COR-L47 (cell line): ENCODE measurements around the gene PAGR1.

Experiments
- DNase-seq: peaks from one replicate; lab custom pipeline; 2025; lab: John Stamatoyannopoulos, UW

The PAGR1 gene

GRCh38 chr16:29837841-29838240, 21.9 kb downstream of the PAGR1 start:
- DNase-seq, result no peak

DNA sequence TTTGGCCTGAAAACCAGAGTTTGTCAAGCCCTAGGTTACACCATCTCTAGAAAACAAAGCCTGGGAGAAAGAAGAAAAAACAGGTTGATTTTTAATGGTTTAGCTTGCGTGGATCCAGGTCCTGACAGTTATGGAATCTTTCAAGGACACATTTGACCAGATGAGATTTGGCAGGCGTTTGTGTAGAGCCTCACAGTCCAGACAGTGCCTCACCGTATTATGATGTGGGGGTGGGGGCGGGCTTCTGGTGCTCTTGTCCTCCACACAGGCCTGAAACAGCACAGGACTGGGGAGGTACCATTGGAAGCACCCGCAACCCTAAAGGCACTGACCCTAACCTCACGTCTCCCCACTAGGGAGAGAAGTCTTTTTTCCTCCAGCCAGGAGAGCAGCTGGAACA, 23.9 kb downstream of the PAGR1 start:
- no peak for DNase-seq

DNA sequence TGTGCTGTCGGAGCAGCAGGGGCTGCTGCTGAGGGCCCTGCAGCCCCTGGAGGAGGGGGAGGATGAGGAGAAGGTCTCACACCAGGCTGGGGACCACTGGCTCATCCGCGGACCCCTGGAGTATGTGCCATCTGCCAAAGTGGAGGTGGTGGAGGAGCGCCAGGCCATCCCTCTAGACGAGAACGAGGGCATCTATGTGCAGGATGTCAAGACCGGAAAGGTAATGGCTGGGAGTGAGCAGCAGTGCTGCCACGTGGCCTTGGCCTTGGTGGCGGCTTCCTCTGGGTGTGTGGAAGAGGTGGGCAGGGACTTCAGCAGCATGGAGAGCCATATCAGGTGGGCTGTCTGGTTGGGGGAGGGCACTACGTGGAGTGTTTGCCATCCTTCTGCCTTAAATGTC, 24.3 kb downstream of the PAGR1 start:
- no peak for DNase-seq

- DNase-seq, result no peak
Observed at GRCh38 chr16:29841631-29842030, 25.7 kb downstream of the PAGR1 start.

GRCh38 chr16:29842732-29843346, 26.9 kb downstream of the PAGR1 start:
- DNase-seq, result no peak

GRCh38 chr16:29843931-29844330, 28.0 kb downstream of the PAGR1 start:
- DNase-seq, result no peak

DNA sequence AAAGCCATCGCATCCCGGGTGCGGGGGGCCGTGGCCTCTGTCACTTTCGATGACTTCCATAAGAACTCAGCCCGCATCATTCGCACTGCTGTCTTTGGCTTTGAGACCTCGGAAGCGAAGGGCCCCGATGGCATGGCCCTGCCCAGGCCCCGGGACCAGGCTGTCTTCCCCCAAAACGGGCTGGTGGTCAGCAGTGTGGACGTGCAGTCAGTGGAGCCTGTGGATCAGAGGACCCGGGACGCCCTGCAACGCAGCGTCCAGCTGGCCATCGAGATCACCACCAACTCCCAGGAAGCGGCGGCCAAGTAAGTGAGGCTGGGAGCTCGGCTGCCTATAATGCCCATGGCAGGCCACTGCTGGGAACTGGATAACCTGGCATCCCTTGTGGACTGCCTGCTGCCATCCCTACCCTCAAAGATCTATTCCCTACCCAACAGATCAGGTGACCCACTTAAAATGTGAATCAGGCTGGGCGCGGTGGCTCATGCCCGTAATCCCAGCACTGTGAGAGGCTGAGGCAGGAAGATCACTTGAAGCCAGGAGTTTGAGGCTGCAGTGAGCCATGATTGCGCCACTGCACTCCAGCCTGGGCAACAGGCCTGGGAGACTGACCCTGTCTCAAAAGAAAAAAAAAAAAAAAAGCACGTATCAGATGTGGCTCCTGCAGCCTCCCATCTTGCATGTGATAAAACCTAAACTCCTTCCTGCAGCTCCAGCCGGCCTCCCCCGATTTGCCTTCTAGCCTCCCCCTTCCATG, 28.8 kb downstream of the PAGR1 start:
- no peak for DNase-seq

GRCh38 chr16:29845656-29846055, 29.7 kb downstream of the PAGR1 start:
- no peak for DNase-seq

GRCh38 chr16:29848420-29849297, 32.7 kb downstream of the PAGR1 start:
- peak; percentile 63 for DNase-seq

- DNase-seq, result no peak
Observed at GRCh38 chr16:29849505-29849904, 33.6 kb downstream of the PAGR1 start.

- DNase-seq, result no peak
Observed at GRCh38 chr16:29850998-29851397, 35.0 kb downstream of the PAGR1 start.

- no peak for DNase-seq
Observed at GRCh38 chr16:29852654-29853053, 36.7 kb downstream of the PAGR1 start.

DNA sequence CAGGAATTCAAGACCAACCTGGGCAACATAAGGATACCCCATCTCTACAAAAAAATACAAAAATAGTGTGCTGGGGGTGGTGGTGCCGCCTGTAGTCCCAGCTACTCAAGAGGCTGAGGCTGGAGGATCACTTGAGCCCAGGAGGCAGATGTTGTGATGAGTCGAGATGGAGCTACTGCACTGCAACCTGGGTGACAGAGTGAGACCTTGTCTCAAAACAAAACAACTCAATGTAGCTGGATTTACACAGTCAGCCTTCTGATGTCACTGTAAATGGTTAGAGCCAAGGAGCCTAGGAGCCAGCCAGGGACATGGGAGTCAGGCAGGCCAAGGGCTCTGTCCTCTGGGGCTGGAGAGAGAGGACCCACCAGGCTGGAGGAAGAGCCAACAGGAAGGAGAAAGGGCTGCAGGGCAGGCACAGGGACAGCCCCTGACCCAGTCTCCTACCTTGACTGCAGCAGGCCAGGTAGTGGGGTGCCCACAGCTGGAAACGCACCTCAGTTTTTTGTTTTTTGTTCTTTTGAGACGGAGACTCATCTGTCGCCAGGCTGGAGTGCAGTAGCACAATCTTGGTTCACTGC, 38.7 kb downstream of the PAGR1 start:
- no peak for DNase-seq

- no peak for DNase-seq
Observed at GRCh38 chr16:29857133-29857760, 41.3 kb downstream of the PAGR1 start.

- DNase-seq, result no peak
Observed at GRCh38 chr16:29858149-29858849, 42.3 kb downstream of the PAGR1 start.

- no peak for DNase-seq
Observed at GRCh38 chr16:29858974-29859373, 43.0 kb downstream of the PAGR1 start.

- no peak for DNase-seq
Observed at GRCh38 chr16:29860218-29860617, 44.3 kb downstream of the PAGR1 start.

- DNase-seq, result no peak
Observed at GRCh38 chr16:29862383-29862883, 46.5 kb downstream of the PAGR1 start.

- DNase-seq, result peak; percentile 97
Observed at GRCh38 chr16:29862884-29863668, 47.1 kb downstream of the PAGR1 start, which contains the start of gene CDIPT. Gene CDIPT (minus strand): TSS chr16:29863226. CDS start chr16:29862857, 369 bp downstream.

GRCh38 chr16:29863669-29863984, 47.7 kb downstream of the PAGR1 start:
- DNase-seq, result no peak
